ENCODE results near the gene OR6K3. TPM values are rescaled to one million over a fixed set of nuclear protein-coding genes. Genes with fewer than 3 reads are reported as not detected.

OR6K3 gene
- total and polyA plus RNA-seq, 8 donors, result not detected

GRCh38 chr1:158681606-158682005 is 38.9 kb downstream of the OR6K3 start:
- no peak overlapping the region for H3K4me3 ChIP-seq
- DNase-seq (no peak), FAIRE-seq (no peak), ATAC-seq (no peak)
- no peaks in the 10 kb centered on the region for H3K27me3 ChIP-seq
- 68 to 72% methylated on average over 2 of the region's 2 CpGs for WGBS, 2 donors
- intact Hi-C loops (cut with DNase I), result no loop called here
- TF ChIP-seq CTCF (IDR thresholded peaks at IDR 0.05), result no peak
- H3K9me3 ChIP-seq, result no peaks in the 10 kb centered on the region
- H3K27ac ChIP-seq, result no peak overlapping the region
- H3K4me1 ChIP-seq, result no peaks in the 10 kb centered on the region
- no peaks in the 10 kb centered on the region for H3K36me3 ChIP-seq

DNA sequence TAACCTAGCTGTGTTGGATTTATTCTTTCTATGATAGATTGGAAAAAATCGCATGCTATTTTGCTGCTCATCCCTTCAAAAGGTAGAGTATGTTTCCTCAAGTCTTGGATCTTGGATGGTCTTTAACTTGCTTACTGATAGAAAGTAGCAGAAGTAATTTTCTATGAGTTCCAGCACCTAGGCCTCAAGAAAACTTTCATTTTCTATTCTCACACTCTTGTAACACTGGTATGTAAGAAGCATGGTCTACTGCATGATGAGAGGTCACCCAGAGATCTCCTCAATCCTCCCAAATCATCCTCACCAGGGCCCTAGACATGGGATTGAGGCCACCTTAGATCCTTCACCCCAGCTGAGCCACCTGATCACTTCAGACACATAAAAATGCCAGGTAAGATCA is 41.2 kb downstream of the OR6K3 start:
- H3K36me3 ChIP-seq, result no peaks in the 10 kb centered on the region

DNA sequence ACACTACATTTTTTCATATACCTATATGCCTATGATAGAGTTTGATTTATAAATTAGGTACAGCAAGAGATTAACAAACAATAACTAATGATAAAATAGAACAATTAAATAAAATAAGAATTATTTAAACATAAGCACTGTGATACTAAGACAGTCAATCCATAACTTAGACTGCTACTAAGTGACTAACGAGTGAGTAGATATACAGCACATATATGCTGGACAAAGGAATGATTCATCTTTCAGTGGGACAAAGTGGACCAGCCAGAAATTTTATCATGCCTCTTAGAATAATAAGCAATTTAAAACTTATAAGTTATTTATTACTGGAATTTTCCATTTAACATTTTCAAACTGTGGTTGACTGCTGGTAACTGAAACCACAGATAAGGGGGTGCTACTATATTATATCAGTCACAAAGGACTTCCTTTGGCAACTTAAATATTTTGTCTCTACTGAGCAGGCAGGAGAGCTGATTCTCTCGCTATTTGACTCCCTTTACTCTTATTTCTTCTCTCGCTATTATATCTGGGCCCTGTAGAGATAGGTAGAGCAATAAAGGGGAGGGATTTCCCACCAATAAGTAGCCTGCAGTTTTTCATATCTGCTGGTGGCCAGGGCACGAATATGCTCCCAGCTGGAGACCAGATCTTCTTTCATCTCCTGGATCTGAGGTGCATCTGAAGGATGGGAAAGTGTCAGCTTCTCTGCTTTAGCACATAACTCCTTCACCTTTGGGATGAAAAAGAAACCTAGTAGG is 44.8 kb downstream of the OR6K3 start:
- intact Hi-C loops (cut with DNase I), result no loop called here
- Histone ChIP-seq H3K36me3 (no peaks in the 10 kb centered on the region), H3K27me3 (no peaks in the 10 kb centered on the region), H3K4me1 (no peaks in the 10 kb centered on the region), H3K9me3 (no peaks in the 10 kb centered on the region), H3K4me3 (no peak overlapping the region), H3K27ac (no peak overlapping the region)
- DNase-seq, result no peak
- no peak for FAIRE-seq
- TF ChIP-seq CTCF (IDR thresholded peaks at IDR 0.05), result no peak
- no peak for ATAC-seq
- 29 to 39% methylated on average over 4 of the region's 4 CpGs for WGBS, 2 donors

More for the DNA sequence above, 41.2 kb downstream of the OR6K3 start:
- Histone ChIP-seq H3K4me1 (no peaks in the 10 kb centered on the region), H3K27me3 (no peaks in the 10 kb centered on the region), H3K27ac (no peak overlapping the region), H3K9me3 (no peaks in the 10 kb centered on the region), H3K4me3 (no peak overlapping the region)
- intact Hi-C loops (cut with DNase I), result no loop called here
- DNase-seq (no peak), FAIRE-seq (no peak), ATAC-seq (no peak)
- TF ChIP-seq CTCF (IDR thresholded peaks at IDR 0.05), result no peak
- 62 to 71% methylated on average over 1 of the region's 1 CpG for WGBS, 2 donors

DNA sequence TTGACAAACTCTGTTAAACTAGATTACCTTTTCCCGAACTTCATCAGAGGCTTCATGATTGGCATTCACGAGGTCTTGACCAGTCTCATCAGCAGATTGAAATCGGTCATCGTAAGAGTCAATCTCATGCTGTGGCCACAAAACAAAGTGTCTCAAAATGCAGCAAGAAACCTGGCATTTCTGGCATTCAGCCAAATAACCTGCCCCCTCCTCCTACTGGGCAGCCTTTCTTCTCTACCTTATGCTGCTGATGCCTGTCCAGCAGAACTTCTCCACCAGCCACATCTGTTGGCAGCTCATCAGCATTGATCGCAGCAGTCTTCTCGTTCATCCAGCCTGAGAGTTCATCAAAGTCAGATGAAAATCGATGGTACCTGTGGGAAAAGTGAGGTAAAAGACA is 46.2 kb downstream of the OR6K3 start:
- no peak for ATAC-seq
- Histone ChIP-seq H3K9me3 (no peaks in the 10 kb centered on the region), H3K27me3 (no peaks in the 10 kb centered on the region), H3K27ac (no peak overlapping the region), H3K36me3 (no peaks in the 10 kb centered on the region), H3K4me3 (no peak overlapping the region), H3K4me1 (no peaks in the 10 kb centered on the region)
- TF ChIP-seq CTCF (IDR thresholded peaks at IDR 0.05), result no peak
- 64 to 75% methylated on average over 7 of the region's 7 CpGs for WGBS, 2 donors
- FAIRE-seq, result no peak
- intact Hi-C loops (cut with DNase I), result no loop called here
- DNase-seq, result no peak

Other genes with a start within 250 kb of the OR6K3 start
- not detected for gene OR10R2, start 248.5 kb downstream of the OR6K3 start, total RNA-seq
- gene OR10R2, start 248.5 kb downstream of the OR6K3 start, polyA plus RNA-seq, result not detected
- gene OR6Y1, start 166.3 kb downstream of the OR6K3 start, total RNA-seq, result not detected
- gene OR6Y1, start 166.3 kb downstream of the OR6K3 start, polyA plus RNA-seq, result not detected
- gene OR6P1, start 150.1 kb downstream of the OR6K3 start, total RNA-seq, result not detected
- not detected for gene OR6P1, start 150.1 kb downstream of the OR6K3 start, polyA plus RNA-seq
- gene OR10X1, start 140.8 kb downstream of the OR6K3 start, total RNA-seq, result not detected
- not detected for gene OR10X1, start 140.8 kb downstream of the OR6K3 start, polyA plus RNA-seq
- gene OR10Z1, start 115.5 kb downstream of the OR6K3 start, total RNA-seq, result not detected
- not detected for gene OR10Z1, start 115.5 kb downstream of the OR6K3 start, polyA plus RNA-seq
- gene SPTA1, start 34.0 kb downstream of the OR6K3 start, total RNA-seq, result under 1 TPM in 2 of 6 donors, not detected in 4; 0.03 to 0.13 TPM
- gene SPTA1, start 34.0 kb downstream of the OR6K3 start, polyA plus RNA-seq, result under 1 TPM in 1 of 2 donors, not detected in 1; 0.09 TPM
- gene OR6K2, start 20.1 kb downstream of the OR6K3 start, total RNA-seq, result not detected
- not detected for gene OR6K2, start 20.1 kb downstream of the OR6K3 start, polyA plus RNA-seq
- gene OR6K6, start 34.0 kb upstream of the OR6K3 start, total RNA-seq, result not detected
- not detected for gene OR6K6, start 34.0 kb upstream of the OR6K3 start, polyA plus RNA-seq
- not detected for gene OR6N1, start 51.5 kb upstream of the OR6K3 start, total RNA-seq
- gene OR6N1, start 51.5 kb upstream of the OR6K3 start, polyA plus RNA-seq, result not detected
- gene OR6N2, start 60.5 kb upstream of the OR6K3 start, total RNA-seq, result not detected
- gene OR6N2, start 60.5 kb upstream of the OR6K3 start, polyA plus RNA-seq, result not detected
- 1 to 10 TPM in 3 of 6 donors, under 1 TPM in 3; 0.14 to 7.0 (median 1.5) TPM for gene MNDA, start 110.6 kb upstream of the OR6K3 start, total RNA-seq
- gene MNDA, start 110.6 kb upstream of the OR6K3 start, polyA plus RNA-seq, result 1 to 10 TPM in 1 of 2 donors, under 1 TPM in 1; 0.76 to 1.1 TPM
- gene PYHIN1, start 210.8 kb upstream of the OR6K3 start, total RNA-seq, result under 1 TPM in 4 of 6 donors, not detected in 2; 0.18 to 0.47 (median 0.26) TPM
- under 1 TPM in 1 of 2 donors, not detected in 1; 0.12 TPM for gene PYHIN1, start 210.8 kb upstream of the OR6K3 start, polyA plus RNA-seq